ENCODE data around the gene WEE2. TPM values are rescaled to one million over a fixed set of nuclear protein-coding genes. Genes with fewer than 3 reads are reported as not detected.

Gene WEE2
- total RNA-seq, 6 donors from 2014 or later: 0.78 TPM; not detected in 5

GRCh38 chr7:141704741-141705140, 3.4 kb upstream of the WEE2 start:
- no peak for ATAC-seq (ENCODE audit: low FRiP score in 2 of 2)
- TF ChIP-seq POLR2A (IDR thresholded peaks at IDR 0.05) (no peak), POLR2AphosphoS5 (IDR thresholded peaks at IDR 0.05) (no peak), CTCF (IDR thresholded peaks at IDR 0.05) (no peak), EP300 (IDR thresholded peaks at IDR 0.05) (no peak)
- Histone ChIP-seq H3K27me3 (no peaks in the 10 kb centered on the region), H3K4me3 (no peak overlapping the region), H3K4me1 (peaks cover 12 to 15% (median 14%) of the 10 kb centered on the region in 4 donors), H3K9me3 (no peaks in the 10 kb centered on the region), H3K36me3 (no peaks in the 10 kb centered on the region), H3K27ac (no peak overlapping the region)
- 82 to 86% methylated on average over 5 of the region's 5 CpGs for WGBS, 2 donors
- no peak for DNase-seq

- no peak for TF ChIP-seq CTCF (IDR thresholded peaks at IDR 0.05)
- no peak for DNase-seq
These were observed 1.7 kb upstream of the WEE2 start for GRCh38 chr7:141706239-141707064.

DNA sequence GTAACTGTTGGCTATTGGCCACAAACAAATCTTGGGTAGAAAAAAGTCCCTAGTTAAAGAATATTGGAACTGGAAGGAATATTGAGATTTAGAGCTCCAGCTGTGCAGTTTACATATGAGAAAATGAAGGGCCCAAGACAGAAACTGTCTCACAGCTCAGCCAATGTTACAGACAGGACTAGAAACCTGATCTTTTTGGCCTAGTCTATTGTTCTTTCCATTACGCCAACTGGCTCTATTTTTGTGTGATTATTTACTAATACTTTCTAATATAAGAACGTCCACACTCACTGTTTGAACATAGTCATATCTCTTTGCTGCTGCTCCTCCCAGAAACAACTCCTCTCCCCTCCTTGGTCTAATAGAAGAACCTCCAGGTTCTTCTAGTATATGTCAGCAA, 1.2 kb downstream of the WEE2 start:
- Histone ChIP-seq H3K4me1 (no peaks in the 10 kb centered on the region), H3K9me3 (no peaks in the 10 kb centered on the region), H3K27ac (no peak overlapping the region), H3K27me3 (no peaks in the 10 kb centered on the region), H3K36me3 (no peaks in the 10 kb centered on the region), H3K4me3 (no peak overlapping the region)
- no peak for DNase-seq
- 86 to 90% methylated on average over 2 of the region's 2 CpGs for WGBS, 2 donors
- no peak for ATAC-seq (ENCODE audit: low FRiP score in 2 of 2)
- TF ChIP-seq CTCF (IDR thresholded peaks at IDR 0.05) (no peak), EP300 (IDR thresholded peaks at IDR 0.05) (no peak), POLR2A (IDR thresholded peaks at IDR 0.05) (no peak), POLR2AphosphoS5 (IDR thresholded peaks at IDR 0.05) (no peak)

More at GRCh38 chr7:141706239-141707064, 1.7 kb upstream of the WEE2 start:
- ATAC-seq (ENCODE audit: low FRiP score in 2 of 2): no peak
- Histone ChIP-seq H3K4me1 (peaks cover 0 to 8% (median 6%) of the 10 kb centered on the region in 4 donors), H3K27me3 (no peaks in the 10 kb centered on the region), H3K4me3 (no peak overlapping the region), H3K27ac (no peak overlapping the region), H3K9me3 (no peaks in the 10 kb centered on the region), H3K36me3 (no peaks in the 10 kb centered on the region)
- WGBS, 2 donors: 96 to 97% methylated on average over 1 of the region's 1 CpG

DNA sequence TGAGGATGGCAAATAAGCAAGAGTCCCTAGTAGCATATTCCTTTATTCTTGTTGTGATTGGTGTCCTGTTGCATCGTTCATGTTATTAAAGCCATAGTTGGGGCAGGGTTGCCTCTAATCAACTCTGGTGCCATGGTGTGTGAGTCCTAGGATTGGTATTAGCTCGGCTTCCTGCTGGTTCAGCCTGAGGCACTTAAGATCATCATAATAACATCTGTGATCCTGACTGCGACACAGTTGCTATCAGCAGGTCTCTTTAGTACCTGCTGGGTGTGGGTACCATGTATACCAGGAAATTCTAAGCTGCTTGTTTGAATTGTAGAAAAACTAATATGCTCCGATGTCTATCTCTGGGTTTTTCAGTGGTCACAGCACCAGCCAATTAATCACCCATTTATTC, 1.6 kb downstream of the WEE2 start:
- ATAC-seq (ENCODE audit: low FRiP score in 2 of 2): no peak
- H3K36me3 ChIP-seq: no peaks in the 10 kb centered on the region
- no peak overlapping the region for H3K4me3 ChIP-seq
- no peak for TF ChIP-seq EP300 (IDR thresholded peaks at IDR 0.05)
- no peak for TF ChIP-seq CTCF (IDR thresholded peaks at IDR 0.05)
- no peak for TF ChIP-seq POLR2AphosphoS5 (IDR thresholded peaks at IDR 0.05)
- TF ChIP-seq POLR2A (IDR thresholded peaks at IDR 0.05): no peak
- DNase-seq: no peak
- H3K27ac ChIP-seq: no peak overlapping the region
- 90 to 93% methylated on average over 3 to 4 of the region's 4 CpGs for WGBS, 2 donors
- no peaks in the 10 kb centered on the region for H3K4me1 ChIP-seq
- H3K9me3 ChIP-seq: no peaks in the 10 kb centered on the region
- no peaks in the 10 kb centered on the region for H3K27me3 ChIP-seq

DNA sequence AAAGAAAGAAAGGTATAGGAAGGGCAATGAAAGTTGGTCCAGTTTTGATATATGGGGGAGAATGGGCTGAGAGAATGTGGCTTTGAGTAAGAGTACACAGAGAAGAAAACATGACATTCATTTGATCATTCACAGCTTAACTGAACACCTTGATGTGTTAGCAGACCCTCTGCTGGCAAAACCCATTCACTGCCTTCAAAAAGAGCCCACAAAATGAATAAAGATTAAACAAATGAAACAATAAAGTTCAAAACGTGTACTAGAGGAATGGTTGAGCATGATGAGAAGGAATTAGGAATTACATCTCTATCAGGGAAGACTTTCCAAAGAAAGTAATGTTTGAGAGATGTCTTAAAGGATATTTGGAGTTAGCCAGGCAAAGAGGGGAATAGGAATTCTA, 2.1 kb downstream of the WEE2 start:
- no peak for ATAC-seq (ENCODE audit: low FRiP score in 2 of 2)
- no peak for DNase-seq
- Histone ChIP-seq H3K9me3 (no peaks in the 10 kb centered on the region), H3K27me3 (no peaks in the 10 kb centered on the region), H3K36me3 (no peaks in the 10 kb centered on the region), H3K4me1 (no peaks in the 10 kb centered on the region), H3K4me3 (no peak overlapping the region), H3K27ac (no peak overlapping the region)
- TF ChIP-seq EP300 (IDR thresholded peaks at IDR 0.05): no peak
- TF ChIP-seq POLR2A (IDR thresholded peaks at IDR 0.05): no peak
- no peak for TF ChIP-seq CTCF (IDR thresholded peaks at IDR 0.05)
- TF ChIP-seq POLR2AphosphoS5 (IDR thresholded peaks at IDR 0.05): no peak
- WGBS, 2 donors: 13 to 35% methylated on average over 1 of the region's 1 CpG

Data from upper lobe of left lung (tissue), 6 donors.